HG03571 (cell line): ENCODE results near the gene RUVBL2.
A peak's percentile ranks its signal among the peaks of the same experiment; 100 is the strongest.

Source experiments
- ATAC-seq: cut with Tn5 transposase; IDR thresholded peaks from one replicate; pipeline ENCODE4 v1.9.1; 2021; ENCODE audit not compliant: unreplicated experiment

Gene RUVBL2

DNA sequence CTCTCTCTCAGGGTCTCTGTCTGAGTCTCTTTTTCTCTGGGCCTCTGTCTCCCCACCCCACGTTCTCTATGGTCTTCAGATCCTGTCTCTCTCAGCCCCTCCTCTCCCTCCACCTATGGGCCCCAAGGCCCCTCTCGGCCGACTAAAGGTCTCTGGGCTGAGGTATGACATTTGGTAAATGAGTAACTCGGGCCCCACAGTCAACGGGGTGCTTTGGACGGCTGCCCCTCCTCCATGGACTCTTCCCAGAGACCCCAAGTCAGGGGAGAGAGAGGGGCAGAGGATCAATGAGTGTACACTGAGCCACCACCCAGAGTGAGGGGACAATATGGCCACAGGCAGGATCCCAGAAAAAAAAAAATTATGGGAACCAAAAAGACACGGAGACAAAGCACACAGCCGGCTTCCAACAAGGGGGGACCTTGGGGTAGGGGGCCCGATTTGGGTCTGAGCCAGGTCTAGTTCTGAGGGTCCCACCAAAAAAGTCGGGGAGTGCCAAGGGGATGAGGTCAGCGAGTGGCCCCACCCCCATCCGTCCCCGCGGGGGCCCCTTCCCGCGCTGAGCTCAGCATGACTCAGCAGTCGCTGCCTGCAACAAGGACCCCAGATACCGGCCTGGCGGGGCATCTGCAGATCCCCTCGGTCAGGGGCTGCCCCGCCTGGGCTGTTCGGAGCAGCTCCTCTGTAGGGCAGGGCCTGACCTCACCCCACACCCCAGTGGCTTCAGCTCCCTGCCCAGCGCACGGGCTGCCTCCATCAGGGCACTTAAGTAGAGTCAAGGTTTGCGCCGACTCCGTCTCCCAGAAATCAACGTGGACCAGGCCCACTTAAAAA, 30.1 kb upstream of the RUVBL2 start:
- ATAC-seq: no peak

DNA sequence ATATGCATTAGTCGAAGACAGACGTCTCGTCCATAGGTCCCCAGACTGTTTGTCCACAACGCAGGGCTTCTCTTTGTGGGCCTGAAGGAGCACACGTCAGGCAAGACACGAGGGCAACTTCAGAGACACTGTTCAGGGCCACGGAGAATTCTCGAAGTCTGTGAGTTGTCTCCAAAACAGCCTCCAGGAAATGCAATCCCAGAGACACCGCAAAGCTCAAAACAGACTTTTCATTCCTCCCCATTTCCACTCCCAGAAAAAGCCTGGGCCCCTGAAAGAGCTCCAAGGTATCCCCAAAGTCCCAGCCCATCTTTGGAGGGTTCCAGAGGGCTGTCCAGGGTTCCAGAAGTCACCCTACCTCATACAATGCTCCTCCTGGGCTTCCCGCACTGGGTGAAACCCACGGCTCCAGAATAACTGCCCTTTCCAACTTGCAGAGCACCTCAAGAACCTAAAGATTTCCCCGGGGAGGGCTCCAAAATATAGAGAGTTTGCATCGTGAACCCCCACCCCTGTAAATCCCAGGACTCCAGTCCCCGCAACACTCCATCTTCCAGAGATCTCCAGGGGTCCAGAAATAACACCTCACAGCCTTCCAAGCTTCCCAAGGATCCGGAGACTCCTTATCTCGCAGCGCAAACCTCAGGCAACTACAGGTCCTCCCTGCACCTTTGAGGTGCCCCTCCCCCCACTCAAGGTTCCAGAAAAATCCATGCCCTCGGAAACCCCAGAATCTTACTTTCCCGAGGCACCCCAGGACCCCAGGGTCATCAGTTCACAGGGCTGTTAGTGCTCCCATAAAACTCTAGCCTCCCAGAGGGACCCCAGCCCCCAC, 29.3 kb upstream of the RUVBL2 start:
- no peak for ATAC-seq

DNA sequence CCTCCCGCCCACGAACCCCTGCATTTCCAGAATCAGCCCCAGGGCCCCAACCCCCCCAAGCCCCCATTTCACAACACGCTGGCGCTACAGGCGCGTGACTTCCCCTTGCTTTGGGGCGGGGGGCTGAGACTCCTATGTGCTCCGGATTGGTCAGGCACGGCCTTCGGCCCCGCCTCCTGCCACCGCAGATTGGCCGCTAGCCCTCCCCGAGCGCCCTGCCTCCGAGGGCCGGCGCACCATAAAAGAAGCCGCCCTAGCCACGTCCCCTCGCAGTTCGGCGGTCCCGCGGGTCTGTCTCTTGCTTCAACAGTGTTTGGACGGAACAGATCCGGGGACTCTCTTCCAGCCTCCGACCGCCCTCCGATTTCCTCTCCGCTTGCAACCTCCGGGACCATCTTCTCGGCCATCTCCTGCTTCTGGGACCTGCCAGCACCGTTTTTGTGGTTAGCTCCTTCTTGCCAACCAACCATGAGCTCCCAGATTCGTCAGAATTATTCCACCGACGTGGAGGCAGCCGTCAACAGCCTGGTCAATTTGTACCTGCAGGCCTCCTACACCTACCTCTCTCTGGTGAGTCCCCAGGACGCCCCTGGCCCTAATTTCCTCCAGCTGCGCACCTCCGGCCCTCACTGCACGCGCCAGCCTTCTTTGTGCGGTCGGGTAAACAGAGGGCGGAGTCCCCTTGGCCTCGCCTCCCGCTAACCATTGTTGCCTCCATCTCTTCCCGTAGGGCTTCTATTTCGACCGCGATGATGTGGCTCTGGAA, 28.5 kb upstream of the RUVBL2 start, which contains the start of gene FTL:
FTL (plus strand) TSS at position 270 of the 766 bp plus-strand sequence; CDS start at position 469, 199 bp downstream.
- peak; percentile 53 for ATAC-seq

DNA sequence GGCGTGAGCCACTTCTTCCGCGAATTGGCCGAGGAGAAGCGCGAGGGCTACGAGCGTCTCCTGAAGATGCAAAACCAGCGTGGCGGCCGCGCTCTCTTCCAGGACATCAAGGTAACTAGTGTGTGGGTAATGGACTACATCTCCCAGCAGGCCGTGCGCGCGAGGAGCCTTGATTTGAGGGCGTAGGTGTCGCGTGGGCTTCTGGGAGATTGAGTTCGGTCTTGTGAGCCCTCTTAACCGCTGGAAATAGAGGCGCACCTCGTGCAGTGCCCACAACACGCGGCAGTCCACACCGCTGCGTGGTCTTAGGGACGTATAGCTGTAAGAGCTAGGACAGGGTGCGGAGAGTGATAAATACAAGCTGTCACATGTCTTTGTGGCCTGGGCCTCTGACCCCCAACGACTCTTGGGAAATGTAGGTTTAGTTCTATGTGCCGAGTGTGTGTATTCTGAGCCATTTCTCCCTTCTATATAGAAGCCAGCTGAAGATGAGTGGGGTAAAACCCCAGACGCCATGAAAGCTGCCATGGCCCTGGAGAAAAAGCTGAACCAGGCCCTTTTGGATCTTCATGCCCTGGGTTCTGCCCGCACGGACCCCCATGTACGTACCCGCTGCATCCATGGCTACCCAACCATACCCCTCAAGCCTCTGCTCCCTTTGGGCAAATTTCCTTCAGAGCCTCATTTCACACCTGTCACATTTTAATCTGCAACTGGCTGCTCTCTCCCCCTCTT, 27.7 kb upstream of the RUVBL2 start:
- peak; percentile 10 for ATAC-seq

DNA sequence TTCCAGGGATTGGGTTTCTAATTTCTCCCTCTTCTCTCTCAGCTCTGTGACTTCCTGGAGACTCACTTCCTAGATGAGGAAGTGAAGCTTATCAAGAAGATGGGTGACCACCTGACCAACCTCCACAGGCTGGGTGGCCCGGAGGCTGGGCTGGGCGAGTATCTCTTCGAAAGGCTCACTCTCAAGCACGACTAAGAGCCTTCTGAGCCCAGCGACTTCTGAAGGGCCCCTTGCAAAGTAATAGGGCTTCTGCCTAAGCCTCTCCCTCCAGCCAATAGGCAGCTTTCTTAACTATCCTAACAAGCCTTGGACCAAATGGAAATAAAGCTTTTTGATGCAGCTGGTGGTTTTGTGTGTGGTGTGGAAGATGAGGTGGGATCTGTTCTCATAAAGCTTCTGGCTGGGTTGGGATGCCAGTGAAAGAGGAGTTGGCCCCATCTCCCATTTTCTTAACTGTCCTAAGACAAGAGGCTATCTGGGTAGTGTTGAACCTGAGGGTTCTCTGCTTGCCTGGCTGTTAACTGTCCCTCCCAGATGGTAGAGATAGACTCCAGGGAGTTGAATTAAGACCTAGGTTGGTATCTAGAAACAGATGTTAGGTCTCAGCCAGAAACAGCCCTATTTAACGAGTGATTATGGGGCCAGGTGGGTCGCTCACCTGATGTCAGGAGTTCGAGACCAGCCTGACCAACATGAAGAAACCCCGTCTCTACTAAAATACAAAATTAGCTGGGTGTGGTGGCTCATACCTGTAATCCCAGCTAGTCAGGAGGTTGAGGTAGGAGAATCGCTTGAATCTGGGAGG, 26.9 kb upstream of the RUVBL2 start:
- no peak for ATAC-seq

DNA sequence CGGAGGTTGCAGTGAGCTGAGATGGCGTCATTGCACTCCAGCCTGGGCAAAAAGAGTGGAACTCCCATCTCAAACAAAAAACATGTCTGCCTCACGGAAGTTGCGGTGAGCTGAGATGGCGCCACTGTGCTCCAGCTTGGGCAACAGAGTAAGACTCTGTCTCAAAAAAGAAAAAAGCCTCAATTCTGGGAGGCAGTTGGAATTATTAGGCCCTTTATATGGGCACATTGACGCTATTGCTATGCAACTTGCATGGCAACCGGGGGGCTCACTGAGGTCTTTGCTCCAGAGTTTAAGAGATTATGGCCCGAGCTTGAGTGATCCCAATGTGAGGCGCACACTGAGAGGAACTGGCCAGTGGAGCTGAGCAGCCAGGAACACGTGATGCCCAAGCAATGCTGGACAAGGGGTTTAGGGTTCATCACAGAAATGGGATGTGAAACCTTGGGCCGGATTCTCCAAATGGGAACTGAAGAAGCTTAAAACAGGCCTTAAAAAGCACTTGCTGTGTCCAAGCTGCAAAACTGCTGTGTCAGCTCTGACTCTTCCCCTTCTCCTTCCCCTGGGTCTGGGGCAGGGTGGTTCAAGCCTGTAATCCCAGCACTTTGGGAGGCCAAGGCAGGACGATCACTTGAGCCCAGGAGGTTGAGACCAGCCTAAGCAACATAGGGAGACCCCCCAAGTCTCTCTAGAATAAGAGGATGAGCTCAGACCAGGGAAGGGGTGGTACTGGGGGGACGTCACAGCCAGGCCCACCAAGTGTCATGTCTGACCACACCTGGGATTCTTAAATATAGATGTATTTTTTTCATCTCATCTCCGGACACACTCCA, 26.1 kb upstream of the RUVBL2 start:
- no peak for ATAC-seq

DNA sequence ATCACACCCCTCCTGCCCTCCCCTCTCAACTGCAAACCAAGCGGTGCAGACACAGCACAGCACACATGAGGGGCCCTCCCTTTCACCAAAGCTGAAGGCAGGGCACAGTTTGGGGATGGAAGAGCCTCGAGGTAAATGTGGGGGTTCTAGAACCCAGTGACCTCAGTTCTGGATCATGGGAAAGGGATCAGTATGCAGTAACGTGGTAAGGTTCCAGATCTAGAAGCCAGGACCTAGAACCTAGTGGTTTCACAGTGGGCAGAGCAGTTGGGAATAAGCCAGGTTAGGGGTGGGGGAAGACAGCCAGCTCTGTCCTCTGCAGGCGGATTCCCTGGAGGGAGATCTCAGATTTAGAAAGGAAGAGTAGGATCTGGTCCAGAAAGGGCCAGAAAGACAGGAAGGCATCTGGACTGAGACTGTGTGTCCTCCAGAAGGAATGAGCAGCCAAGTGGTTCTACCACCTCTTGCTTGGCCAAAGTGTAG, 25.5 kb upstream of the RUVBL2 start:
- ATAC-seq: no peak

DNA sequence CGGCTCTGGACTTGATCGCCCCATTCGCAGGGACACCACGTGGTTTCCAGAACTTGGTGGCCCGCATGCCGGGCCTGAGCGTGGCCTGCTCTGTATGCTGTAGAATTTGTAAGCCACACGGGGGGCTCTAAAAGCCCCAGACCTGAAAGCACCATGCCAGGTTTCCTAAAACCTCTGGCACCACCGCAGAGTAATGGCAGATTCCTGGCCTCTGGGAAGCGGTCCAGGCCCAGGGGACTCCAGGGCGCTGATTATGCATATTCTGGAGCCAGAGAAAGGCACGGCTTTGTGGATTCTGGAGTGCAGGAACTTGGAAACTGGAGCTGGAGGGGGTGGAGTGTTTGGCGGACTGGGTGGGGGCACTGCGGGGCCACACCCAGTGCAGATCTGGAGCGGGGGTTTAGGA, 24.9 kb upstream of the RUVBL2 start:
- ATAC-seq: no peak

DNA sequence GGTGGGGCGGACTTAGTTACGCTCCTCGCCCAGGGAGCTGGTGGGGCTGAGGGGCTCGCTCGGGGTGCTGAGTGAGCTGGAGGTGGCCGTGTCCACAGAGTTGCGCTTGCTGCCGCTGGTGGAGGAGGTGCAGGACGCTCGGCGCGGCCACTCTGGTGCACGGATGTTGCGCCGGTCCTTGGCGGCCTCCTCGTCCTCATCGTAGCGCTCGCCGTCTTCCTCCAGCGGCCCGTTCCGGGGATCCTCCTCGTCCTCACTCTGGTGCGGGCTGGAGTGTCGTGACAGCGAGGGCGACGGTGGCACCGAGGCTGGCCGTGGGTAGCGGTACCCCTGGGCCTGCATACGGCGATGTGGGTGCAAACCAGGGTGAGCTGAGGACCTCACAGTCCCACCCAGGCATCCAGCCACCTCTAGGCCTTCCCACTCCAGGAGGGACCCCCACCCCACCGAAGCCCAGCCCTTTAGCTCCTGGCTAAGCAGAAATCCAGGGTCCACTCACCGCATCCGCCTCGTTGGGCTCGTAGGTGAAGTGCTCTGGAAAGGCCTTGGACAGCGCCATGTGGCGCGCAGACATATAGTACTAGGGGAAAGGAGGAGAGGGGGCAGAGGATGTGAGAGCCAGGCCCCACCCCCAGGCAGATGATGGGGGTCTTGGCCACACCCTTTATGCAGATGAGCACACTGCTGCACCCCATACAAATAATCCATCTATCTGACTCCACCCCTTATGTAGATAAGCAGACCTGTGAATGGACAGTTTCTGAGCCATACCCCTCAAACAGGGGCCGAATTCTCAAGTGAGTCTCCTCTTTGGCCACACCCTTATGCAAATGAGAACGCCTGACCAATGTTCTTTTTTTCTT, 24.2 kb upstream of the RUVBL2 start:
- no peak for ATAC-seq

DNA sequence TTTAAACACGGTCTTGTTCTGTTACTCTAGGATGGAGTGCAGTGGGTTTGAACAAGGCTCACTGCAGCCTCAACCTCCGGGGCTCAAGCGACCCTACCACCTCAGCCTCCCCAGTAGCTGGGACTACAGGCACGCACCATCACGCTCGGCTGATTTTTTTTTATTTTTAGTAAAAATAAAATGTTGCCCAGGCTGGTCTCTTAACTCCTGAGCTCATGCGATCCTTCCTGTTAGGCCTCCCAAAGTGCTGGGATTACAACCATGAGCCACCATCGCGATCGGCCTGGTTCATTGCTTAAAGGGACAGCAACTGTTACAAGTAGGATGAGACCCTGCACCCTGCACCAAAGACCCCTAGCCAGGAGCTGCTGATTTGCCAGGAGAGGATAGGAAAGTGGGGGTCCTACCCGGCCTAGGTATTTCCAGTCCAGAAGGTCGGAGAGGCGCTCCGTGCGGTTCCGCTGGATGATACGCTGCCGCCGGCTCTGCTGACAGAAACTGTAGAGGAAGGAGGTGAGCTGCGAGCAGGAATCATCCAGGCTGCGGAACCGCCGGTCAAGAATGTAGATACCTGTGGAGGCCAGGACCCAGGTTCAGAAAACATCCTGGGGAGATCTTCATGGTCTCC, 23.4 kb upstream of the RUVBL2 start:
- ATAC-seq: no peak

DNA sequence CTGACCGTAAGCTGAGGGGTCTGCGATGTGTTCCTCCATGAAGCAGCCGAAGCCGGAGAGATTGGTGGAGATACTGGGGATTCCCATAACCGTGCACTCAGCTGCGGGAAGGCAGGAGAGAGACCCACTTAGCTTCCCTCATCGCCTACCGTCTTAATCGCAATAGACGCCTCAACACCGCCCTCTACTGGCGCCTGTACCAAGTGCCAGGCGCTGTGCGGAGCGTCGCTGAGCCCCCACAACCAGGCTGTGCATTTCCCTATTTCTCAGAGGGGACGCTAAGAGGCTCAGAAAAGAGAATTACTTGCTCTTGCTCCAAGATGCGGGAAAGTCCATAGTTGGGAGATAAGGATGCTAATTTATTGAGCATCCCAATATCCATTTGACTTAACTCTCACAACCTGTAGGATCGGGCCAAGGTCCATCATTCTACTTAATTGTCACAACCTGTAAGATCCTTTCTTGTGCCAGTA, 22.7 kb upstream of the RUVBL2 start:
- no peak for ATAC-seq

DNA sequence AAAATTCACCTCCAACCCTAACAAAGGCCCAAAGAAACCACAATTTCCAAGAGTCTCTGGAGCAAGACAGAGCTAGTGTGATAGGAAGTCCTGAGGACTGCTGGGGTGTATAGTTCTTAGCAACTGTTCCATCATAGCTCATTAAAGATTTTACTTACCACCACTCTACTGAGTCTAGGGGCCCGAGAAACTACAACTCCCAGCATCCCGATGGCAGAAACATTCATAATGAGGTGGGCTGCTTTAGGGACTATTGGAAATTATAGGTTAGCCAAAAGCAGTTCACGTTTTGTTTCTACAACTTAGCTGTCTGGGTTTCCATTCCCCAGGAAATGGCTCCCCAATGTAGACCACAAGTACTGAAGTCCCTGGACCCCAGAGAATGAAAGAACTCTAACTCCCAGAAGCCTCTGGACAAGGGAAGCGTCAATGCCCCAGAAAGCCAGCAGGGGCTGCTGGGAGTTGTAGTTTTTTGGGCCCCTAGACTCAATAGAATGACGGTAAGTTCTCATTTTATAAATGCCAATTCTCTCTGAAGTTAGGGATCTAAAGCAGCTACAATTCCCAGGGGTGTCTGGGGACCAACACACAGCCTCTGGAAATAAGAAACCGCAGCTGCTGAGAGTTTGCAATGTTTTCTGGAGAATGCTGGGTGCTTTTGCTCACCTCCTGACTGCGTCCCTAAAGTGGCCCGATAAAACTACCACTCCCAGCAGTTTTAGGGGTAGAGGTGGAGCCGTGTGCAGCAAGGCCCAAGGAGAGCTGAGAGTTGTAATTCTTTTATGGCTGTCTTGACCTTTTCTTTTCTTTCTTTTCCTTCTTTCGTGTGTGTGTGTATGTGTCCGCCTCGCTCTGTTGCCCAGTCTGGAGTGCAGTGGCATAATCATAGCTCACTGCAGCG, 17.5 kb upstream of the RUVBL2 start:
- ATAC-seq: no peak

DNA sequence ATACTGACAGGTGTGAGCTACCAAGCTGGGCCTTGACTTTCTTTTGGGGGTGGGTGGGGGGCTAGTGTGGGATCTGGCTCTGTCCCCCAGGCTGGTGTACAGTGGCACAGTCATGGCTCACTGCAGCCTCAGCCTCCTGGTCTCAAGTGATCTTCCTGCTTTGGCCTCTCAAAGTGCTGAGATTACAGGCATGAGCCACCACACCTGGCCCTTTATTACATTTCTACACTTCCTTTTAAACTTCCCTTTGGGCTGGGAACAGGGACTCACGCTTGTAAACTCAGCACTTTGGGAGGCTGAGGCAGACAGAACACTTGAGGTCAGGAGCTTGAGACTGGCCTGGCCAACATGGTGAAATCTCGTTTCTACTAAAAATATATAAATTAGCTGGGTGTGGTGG, 16.6 kb upstream of the RUVBL2 start:
- no peak for ATAC-seq

DNA sequence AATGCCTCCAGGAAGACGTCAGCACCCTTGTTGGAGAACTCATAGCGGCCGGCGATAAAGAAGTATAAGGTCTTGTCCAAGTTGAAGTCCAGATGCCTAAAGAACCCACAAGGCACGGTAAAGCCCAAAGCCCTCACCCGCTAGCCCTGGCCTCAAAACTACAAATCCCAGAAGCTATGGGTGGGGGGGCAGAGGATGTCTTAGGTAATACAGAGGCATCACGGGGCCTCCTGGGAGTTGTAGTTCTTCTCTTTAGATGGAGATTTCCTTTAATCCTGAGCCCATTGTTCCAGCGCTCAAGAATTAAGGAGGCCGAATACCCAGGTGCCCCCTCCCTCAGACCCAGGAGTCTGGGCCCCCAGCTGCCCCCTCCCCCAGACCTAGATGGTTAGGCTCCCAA, 11.4 kb upstream of the RUVBL2 start:
- no peak for ATAC-seq

DNA sequence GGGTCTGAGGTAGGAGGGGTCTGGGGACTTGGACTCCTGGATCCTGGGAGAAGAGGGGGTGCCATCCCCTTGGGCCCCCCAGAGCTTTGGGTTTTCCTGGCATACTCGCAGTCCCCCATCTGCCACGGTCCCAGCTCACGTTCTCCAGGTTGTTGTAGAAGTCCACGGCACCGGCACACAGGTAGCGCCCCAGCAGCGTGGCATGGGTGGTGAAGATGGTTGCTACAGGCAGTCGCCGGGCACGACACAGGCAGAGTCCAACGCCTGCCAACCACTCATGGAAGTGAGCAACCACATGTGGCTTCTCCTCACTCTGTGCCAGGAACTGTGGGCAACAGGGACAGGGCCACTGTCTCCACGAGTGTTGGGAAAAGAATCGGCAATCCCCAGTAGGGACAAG, 8.0 kb upstream of the RUVBL2 start:
- ATAC-seq: no peak

DNA sequence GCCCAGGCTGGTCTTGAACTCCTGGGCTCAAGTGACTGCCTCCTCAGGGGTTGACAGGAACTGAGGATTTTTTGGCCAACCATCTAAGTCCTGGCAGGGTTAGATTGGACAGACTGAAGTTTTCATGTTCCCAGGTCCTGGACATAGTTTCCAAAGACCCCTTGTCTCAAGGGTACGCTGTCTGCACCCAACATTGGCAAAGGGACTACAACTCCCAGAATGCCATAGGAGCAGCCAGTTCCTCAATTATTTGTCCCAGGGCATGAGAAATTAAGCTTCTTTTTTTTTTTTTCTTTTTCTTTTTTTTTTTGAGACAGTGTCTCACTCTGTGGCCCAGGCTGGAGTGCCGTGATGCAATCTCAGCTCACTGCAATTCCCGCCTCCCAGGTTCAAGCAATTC, 7.5 kb upstream of the RUVBL2 start:
- no peak for ATAC-seq
